ENCODE data around the gene KIFAP3.
"Not testable (repeated sequence)": the region's sequence is repeated elsewhere in the genome, so short reads cannot be mapped to it uniquely, and the experiment has no call there.

The KIFAP3 gene

DNA sequence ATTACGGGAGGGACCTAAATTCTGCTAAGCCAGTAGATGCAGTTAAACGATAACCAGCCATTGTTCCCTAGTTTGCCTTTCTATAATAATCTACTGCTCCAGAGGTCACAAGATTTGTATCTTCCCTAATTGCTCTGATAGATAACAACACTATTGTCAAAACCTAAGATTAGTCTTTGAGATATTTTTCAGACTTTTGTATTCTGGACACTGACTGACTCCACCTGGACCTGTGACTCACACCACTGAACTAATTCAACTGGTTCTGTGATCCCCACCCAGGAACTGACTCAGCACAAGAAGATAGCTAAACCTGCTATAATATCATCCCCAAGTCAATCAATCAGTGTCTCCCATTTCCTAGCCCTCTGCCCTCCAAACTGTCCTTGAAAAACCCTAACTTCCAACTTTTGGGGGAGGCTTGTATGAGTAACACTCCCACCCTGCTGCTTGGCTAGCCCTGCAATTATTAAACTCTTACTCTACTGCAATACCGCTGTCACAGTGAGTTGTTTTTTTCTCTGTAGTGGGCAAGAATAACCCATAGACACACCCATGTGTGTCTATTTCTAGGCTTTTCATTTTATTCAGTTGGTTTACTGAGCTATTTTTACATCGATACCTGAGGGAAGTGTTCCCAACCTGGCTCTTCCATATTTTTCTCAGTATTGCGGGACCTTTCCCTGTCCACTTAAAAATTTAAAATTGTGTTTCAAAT is 11.2 kb downstream of the KIFAP3 start:
- DNase-seq = peak; percentile 13

DNA sequence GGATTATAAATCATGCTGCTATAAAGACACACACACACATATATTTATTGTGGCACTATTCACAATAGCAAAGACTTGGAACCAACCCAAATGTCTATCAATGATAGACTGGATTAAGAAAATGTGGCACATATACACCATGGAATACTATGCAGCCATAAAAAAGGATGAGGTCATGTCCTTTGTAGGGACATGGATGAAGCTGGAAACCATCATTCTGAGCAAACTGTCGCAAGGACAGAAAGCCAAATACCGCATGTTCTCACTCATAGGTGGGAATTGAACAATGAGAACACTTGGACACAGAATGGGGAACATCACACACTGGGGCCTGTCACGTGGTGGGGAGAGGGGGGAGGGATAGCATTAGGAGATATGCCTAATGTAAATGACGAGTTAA is 12.8 kb downstream of the KIFAP3 start:
- not testable (repeated sequence) for DNase-seq

GRCh38 chr1:170060015-170060520 is 14.4 kb downstream of the KIFAP3 start:
- DNase-seq = not testable (repeated sequence)

GRCh38 chr1:170049176-170049800 is 25.2 kb downstream of the KIFAP3 start:
- DNase-seq = no peak

GRCh38 chr1:170048515-170048914 is 26.0 kb downstream of the KIFAP3 start:
- DNase-seq = no peak

DNA sequence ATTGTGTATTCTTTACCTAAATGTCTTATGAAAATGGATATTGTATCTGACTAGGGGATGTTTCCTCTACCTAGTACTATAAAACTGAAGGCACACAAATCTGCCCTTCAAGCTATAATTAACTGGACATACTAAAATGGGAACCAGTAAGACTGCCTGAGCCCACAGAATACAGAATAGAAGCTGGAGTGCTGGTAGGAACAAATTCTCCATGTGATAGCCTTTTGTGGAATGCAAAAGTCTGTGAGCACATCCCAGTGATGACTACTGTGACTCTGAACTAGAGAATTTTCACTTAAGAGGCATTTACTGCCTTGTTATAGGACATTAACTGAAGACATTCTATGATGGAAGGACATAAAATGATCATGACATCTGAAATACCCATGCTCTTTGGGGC is 30.3 kb downstream of the KIFAP3 start:
- DNase-seq = no peak

- DNase-seq = no peak
These were observed 32.9 kb downstream of the KIFAP3 start for GRCh38 chr1:170041423-170042192.

DNA sequence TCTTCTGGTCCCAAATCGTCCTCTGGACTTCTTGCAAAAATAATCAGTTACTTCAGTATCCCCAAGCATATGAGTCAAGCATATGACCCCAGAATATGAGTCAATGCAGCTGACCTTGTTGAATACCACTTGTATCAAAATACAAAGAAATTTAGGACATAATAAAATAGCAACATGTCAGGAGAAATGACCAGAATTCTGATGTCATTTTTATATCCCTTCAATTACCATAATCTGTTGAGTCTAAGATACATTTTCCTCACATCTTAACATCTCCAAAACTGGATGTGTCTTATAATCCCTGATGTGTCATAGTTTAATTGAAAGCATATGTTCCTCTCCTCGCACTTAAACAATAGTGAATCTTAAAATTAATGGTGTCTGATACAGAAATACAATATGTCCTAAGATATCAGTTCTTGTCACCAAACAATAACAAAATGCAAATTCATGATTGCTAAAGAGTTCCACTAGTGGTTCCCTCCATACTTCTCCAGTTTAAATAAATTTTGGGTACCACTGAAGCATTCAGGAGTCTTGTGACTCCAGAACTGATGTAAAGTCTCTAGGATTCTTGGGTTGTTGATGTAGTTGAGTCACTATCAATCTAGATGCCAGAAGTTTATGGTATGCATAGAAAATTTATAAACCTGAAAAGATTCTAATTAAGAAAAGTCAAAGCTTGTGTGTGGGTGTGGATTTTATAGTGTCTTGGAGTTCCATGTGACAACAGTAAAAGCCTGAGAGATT is 41.8 kb downstream of the KIFAP3 start:
- peak; percentile 68 for DNase-seq

- DNase-seq = no peak
These were observed 44.3 kb downstream of the KIFAP3 start for GRCh38 chr1:170030212-170030611.

GRCh38 chr1:170027760-170028159 is 46.7 kb downstream of the KIFAP3 start:
- DNase-seq = no peak

DNA sequence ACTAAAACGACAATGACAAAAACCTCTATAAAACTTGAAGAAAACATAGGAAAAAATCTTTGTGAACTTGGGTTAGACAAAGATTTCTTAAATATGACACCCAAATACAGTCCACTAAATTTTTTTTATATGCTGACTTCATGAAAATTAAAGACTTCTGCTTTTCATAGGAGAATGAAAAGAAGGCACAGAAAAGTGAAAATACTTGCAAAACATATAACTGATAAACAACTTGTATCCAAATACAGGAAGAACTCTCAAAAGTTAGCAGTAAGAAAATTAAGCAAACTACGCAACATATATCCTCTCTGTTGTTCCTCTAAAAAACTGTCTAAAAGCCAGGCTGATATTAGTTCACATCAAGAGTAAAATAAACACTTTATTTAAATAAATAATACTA is 53.6 kb downstream of the KIFAP3 start:
- DNase-seq = no peak

GRCh38 chr1:170017478-170017877 is 57.0 kb downstream of the KIFAP3 start:
- no peak for DNase-seq

GRCh38 chr1:170012920-170013319 is 61.6 kb downstream of the KIFAP3 start:
- DNase-seq = no peak

- DNase-seq = peak; percentile 75
These were observed 64.1 kb downstream of the KIFAP3 start for GRCh38 chr1:170010443-170010842.

DNA sequence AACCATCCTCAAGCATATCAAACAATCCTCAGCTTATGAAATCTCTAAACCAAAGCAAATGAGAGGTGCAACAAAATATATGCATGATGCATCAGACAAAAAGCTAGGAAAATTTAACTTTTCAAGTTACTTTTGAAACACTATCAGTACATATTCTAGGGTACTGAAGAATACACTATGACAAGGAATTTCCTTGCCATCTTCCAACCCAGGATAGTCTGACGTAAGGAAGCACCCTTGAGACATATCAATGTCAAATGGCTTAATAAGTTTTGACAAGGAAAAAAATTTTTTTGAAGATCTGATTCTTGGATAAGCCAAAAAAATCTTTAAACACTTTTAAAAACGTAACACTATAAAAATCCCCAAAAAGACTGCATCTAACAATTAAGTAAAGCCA is 64.9 kb downstream of the KIFAP3 start:
- no peak for DNase-seq

DNA sequence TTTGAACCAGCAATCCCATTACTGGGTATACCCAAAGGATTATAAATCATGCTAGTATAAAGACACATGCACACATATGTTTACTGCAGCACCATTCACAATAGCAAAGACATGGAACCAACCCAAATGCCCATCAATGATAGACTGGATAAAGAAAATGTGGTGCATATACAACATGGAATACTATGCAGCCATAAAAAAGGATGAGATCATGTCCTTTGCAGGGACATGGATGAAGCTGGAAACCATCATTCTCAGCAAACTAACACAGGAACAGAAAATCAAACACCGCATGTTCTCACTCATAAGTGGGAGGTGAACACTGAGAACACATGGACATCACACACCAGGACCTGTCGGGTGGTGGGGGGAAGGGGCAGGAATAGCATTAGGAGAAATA is 65.8 kb downstream of the KIFAP3 start:
- DNase-seq = not testable (repeated sequence)

GRCh38 chr1:170003270-170003835 is 71.1 kb downstream of the KIFAP3 start:
- not testable (repeated sequence) for DNase-seq

- DNase-seq = no peak
These were observed 73.2 kb downstream of the KIFAP3 start for GRCh38 chr1:170001266-170001665.

DNA sequence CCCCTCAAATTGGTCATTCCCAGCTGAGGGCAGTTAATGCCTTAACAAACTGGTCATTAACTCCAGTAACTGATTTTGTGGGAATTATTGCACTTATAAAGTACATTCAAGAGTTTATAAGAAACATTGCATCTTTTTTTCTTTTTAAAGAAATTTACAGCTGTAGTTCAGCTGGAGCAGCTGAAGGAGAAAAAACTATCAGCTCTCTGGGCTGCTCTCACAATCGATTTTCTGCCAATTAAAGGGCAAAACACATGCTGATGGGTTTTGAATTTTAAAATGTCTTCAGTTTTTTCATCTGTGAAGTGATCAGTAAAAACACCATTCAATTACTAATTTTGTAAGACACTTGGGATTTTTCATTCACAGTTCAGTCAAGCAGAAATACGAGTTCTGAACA is 74.7 kb downstream of the KIFAP3 start:
- no peak for DNase-seq

- peak; percentile 84 for DNase-seq
These were observed 75.2 kb downstream of the KIFAP3 start for GRCh38 chr1:169999331-169999741.

GRCh38 chr1:169995993-169996392 is 78.5 kb downstream of the KIFAP3 start:
- no peak for DNase-seq

GRCh38 chr1:169989246-169989645 is 85.2 kb downstream of the KIFAP3 start:
- no peak for DNase-seq

GRCh38 chr1:169985757-169986156 is 88.7 kb downstream of the KIFAP3 start:
- DNase-seq = no peak

All from fibroblast of upper back skin (primary cell).